Mammary epithelial cell (primary cell): ENCODE results near the gene MXI1.

Experiments used
- EZH2 ChIP-seq: IDR thresholded peaks from 2 replicates; pipeline ENCODE4 v1.6.1; 2012; ENCODE audit warnings: low read length, inconsistent platforms, borderline replicate concordance
- TF ChIP-seq, protein P1 (sequence below), 2 donors: IDR thresholded peaks in 1 of 2; conservative IDR thresholded peaks in 1 of 2; 2 replicates each; pipeline ENCODE4 v1.5.1; 2011 to 2012; ENCODE audit warnings: inconsistent platforms in 2 of 2, low read length in 2 of 2, mild to moderate bottlenecking in 2 of 2, control low read depth in 1 of 2, low read depth in 1 of 2; ENCODE audit not compliant: insufficient read depth in 1 of 2; ENCODE audit errors: extremely low read depth in 1 of 2

DNA sequence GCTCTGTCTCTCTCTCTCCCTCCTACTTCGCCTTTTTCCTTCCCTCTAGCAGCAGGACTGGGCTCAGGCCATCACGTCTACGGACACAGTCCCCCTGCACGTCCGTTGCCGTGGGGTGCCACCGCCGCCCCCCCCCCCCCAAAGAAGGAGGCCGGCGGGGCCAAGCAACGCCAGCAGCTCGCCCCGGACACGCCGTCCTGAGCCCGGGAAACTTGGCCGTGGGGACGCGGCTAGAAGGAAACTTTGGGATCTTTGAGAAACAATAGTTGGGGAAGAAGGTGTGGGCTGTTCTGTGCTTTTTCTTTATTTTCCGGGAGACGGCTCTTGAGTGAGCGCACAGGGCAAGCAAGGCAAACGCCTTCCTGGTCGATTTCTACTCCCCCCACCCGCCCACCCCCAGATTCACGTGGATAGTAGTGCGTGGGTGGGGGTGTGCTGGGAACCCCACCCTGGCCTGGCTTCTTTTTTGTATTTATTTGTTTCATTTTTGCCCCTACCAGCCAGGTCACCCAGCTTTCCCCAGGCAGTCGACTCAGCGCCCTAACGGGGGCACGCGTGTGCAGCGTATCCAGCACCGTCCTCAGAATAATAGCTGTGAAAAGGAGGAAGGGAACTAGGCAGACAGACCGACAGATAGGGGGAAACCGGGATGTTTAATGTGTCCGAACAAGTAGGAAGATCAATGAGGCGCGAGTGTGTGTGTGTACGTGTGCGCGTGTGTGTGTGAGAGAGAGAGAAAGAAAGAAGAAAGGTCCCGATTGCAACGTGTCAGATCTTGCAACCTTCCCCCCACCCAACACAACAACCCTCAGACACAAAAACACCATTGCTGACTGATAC lies 1.4 kb downstream of the MXI1 start:
- TF ChIP-seq, protein P1, sequence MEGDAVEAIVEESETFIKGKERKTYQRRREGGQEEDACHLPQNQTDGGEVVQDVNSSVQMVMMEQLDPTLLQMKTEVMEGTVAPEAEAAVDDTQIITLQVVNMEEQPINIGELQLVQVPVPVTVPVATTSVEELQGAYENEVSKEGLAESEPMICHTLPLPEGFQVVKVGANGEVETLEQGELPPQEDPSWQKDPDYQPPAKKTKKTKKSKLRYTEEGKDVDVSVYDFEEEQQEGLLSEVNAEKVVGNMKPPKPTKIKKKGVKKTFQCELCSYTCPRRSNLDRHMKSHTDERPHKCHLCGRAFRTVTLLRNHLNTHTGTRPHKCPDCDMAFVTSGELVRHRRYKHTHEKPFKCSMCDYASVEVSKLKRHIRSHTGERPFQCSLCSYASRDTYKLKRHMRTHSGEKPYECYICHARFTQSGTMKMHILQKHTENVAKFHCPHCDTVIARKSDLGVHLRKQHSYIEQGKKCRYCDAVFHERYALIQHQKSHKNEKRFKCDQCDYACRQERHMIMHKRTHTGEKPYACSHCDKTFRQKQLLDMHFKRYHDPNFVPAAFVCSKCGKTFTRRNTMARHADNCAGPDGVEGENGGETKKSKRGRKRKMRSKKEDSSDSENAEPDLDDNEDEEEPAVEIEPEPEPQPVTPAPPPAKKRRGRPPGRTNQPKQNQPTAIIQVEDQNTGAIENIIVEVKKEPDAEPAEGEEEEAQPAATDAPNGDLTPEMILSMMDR (conservative IDR thresholded peaks at IDR 0.05 in 1 of 2, IDR thresholded peaks at IDR 0.05 in 1 of 2; ENCODE audit: extremely low read depth in 1 of 2, insufficient read depth in 1 of 2, low read depth in 1 of 2, low read length in 2 of 2) = peak in 1 of 2 donors; percentile 30
- no peak for TF ChIP-seq EZH2
